ENCODE data around the gene PIK3C3. TPM values are rescaled to one million over a fixed set of nuclear protein-coding genes. Genes with fewer than 3 reads are reported as not detected.

Gene PIK3C3
- polyA plus RNA-seq, 1 donor from 2014 or later: 31.2 TPM

DNA sequence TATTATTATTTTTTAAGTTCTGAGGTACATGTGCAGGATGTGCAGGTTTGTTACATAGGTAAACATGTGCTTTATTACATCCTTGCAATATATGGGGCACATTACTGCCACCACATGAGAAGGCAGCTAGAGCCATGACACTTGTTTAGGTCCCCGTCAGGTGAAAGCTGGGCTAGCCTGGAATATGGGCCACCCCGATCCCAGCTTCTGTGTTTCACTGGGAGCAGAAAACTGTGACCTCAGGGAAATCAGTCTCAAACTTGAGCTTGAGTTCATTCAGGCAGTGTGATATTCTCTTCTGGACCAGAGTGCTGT lies 176.9 kb downstream of the PIK3C3 start:
- Mint-ChIP-seq H3K4me1 (peaks cover 0 to 2% (median 0%) of the 10 kb centered on the region in 3 donors), H3K27ac (no peak overlapping the region), H3K36me3 (peaks cover 2% of the 10 kb centered on the region), H3K27me3 (no peaks in the 10 kb centered on the region), H3K4me3 (no peak overlapping the region), H3K9me3 (peaks cover 0 to 2% (median 0%) of the 10 kb centered on the region in 3 donors)

Data from IgD-negative memory B cell (primary cell).